GM12891 (cell line): ENCODE data around the gene KIF25.

ENCODE experiments used
- PAX5 ChIP-seq: IDR thresholded peaks from 2 replicates; pipeline ENCODE4 v1.6.1; 2011; ENCODE audit warnings: low read length, moderate library complexity, mild to moderate bottlenecking; ENCODE audit not compliant: insufficient read depth, severe bottlenecking
- POLR2A ChIP-seq: IDR thresholded peaks from 2 replicates; pipeline ENCODE4 v1.6.1; 2011; ENCODE audit warnings: low read depth, low read length, control low read depth
- POLR2AphosphoS5 ChIP-seq: IDR thresholded peaks from 2 replicates; pipeline ENCODE4 v1.6.1; 2011; ENCODE audit warnings: low read depth, low read length, control low read depth
- POU2F2 ChIP-seq: IDR thresholded peaks from 2 replicates; pipeline ENCODE4 v1.6.1; 2011; ENCODE audit warnings: low read depth, mild to moderate bottlenecking, control low read depth, low read length, moderate library complexity
- SPI1 ChIP-seq: IDR thresholded peaks from 2 replicates; pipeline ENCODE4 v1.6.1; 2011; ENCODE audit warnings: low read depth, low read length, control low read depth
- TAF1 ChIP-seq: IDR thresholded peaks from 2 replicates; pipeline ENCODE4 v1.6.1; 2011; ENCODE audit warnings: low read depth, low read length, control low read depth

DNA sequence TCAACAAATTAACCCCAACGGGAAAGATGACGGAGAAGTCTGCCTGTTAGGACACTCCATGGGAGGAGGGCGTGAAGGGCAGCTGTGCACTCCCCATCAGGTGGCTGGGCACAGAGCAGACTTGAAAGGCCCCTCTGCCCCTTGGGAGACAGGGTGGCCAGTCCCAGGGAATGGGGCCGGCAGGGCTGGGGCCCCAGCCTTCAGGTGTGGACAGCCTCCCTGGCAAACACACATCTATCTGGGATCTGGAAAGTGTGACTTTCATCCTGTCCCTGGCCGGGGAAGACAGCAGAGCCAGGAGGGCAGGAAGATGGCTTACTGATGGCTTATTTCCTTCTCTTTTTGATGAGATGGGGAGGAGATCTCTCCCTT is 86.0 kb downstream of the KIF25 start:
- no peak for TF ChIP-seq POLR2A
- no peak for TF ChIP-seq POLR2AphosphoS5
- no peak for TF ChIP-seq SPI1
- TF ChIP-seq TAF1: no peak
- no peak for TF ChIP-seq POU2F2
- TF ChIP-seq PAX5: no peak
